NT2/D1 (cell line): ENCODE results near the gene SPRING1.

Experiments used
- DNase-seq: peaks from one replicate; pipeline ENCODE4 v3.0.0-alpha.2; 2011; ENCODE audit warnings: low read depth, low spot score
- H3K27me3 ChIP-seq: 2 replicates; pipeline ENCODE4 v1.6.0; 2011; ENCODE audit warnings: mild to moderate bottlenecking; ENCODE audit not compliant: insufficient read length, insufficient read depth
- H3K36me3 ChIP-seq: 2 replicates; pipeline ENCODE4 v1.6.1; 2011; ENCODE audit warnings: mild to moderate bottlenecking, low read length, mixed read lengths; ENCODE audit not compliant: insufficient read depth, insufficient read length
- H3K4me1 ChIP-seq: 2 replicates; pipeline ENCODE4 v1.5.1; 2011; ENCODE audit not compliant: insufficient read depth, insufficient read length
- H3K4me3 ChIP-seq: 2 replicates; pipeline ENCODE4 v1.5.1; 2011; ENCODE audit warnings: low read depth; ENCODE audit not compliant: insufficient read length
- H3K9ac ChIP-seq: 2 replicates; pipeline ENCODE4 v1.6.0; 2011; ENCODE audit warnings: low read depth; ENCODE audit not compliant: insufficient read length
- H3K9me3 ChIP-seq: 2 replicates; pipeline ENCODE4 v1.5.1; 2011; ENCODE audit warnings: mild to moderate bottlenecking, low read length; ENCODE audit not compliant: insufficient read depth
- SUZ12 ChIP-seq: IDR thresholded peaks from 2 replicates; pipeline ENCODE4 v1.6.1; 2011; ENCODE audit not compliant: insufficient read length, insufficient read depth; ENCODE audit errors: extremely low read depth
- YY1 ChIP-seq: IDR thresholded peaks from 2 replicates; pipeline ENCODE4 v1.6.1; 2011; ENCODE audit not compliant: insufficient read length, insufficient read depth
- ZNF274 ChIP-seq: IDR thresholded peaks from 2 replicates; pipeline ENCODE4 v1.6.1; 2011; ENCODE audit warnings: mild to moderate bottlenecking, low read depth, low read length

Gene SPRING1

GRCh38 chr12:116773276-116773731 is 35.4 kb upstream of the SPRING1 start:
- Histone ChIP-seq H3K9ac (no peak overlapping the region), H3K9me3 (no peaks in the 10 kb centered on the region), H3K36me3 (no peaks in the 10 kb centered on the region), H3K4me1 (no peaks in the 10 kb centered on the region), H3K4me3 (no peak overlapping the region), H3K27me3 (no peaks in the 10 kb centered on the region)
- DNase-seq: no peak
- TF ChIP-seq SUZ12 (no peak), ZNF274 (no peak)

- no peaks in the 10 kb centered on the region for H3K9me3 ChIP-seq
- no peak overlapping the region for H3K9ac ChIP-seq
- no peaks in the 10 kb centered on the region for H3K27me3 ChIP-seq
- peaks cover 3% of the 10 kb centered on the region for H3K36me3 ChIP-seq
- no peaks in the 10 kb centered on the region for H3K4me1 ChIP-seq
- H3K4me3 ChIP-seq: no peak overlapping the region
- TF ChIP-seq YY1: no peak
- TF ChIP-seq ZNF274: no peak
- no peak for TF ChIP-seq SUZ12
- DNase-seq: no peak
Observed at GRCh38 chr12:116771651-116772050, 33.8 kb upstream of the SPRING1 start.

- DNase-seq: no peak
- Histone ChIP-seq H3K4me1 (no peaks in the 10 kb centered on the region), H3K9ac (no peak overlapping the region), H3K9me3 (no peaks in the 10 kb centered on the region), H3K36me3 (peaks cover 5% of the 10 kb centered on the region), H3K4me3 (no peak overlapping the region), H3K27me3 (no peaks in the 10 kb centered on the region)
- no peak for TF ChIP-seq SUZ12
- no peak for TF ChIP-seq ZNF274
- no peak for TF ChIP-seq YY1
Observed at GRCh38 chr12:116766746-116767145, 28.9 kb upstream of the SPRING1 start.

- Histone ChIP-seq H3K27me3 (no peaks in the 10 kb centered on the region), H3K9me3 (no peaks in the 10 kb centered on the region), H3K36me3 (peaks cover 5% of the 10 kb centered on the region), H3K4me1 (no peaks in the 10 kb centered on the region), H3K9ac (no peak overlapping the region), H3K4me3 (no peak overlapping the region)
- no peak for TF ChIP-seq YY1
- no peak for TF ChIP-seq SUZ12
- TF ChIP-seq ZNF274: no peak
- no peak for DNase-seq
Observed at GRCh38 chr12:116766285-116766684, 28.4 kb upstream of the SPRING1 start.

GRCh38 chr12:116765271-116765670 is 27.4 kb upstream of the SPRING1 start:
- no peak for DNase-seq
- no peak overlapping the region for H3K9ac ChIP-seq

GRCh38 chr12:116761499-116761898 is 23.6 kb upstream of the SPRING1 start:
- H3K4me1 ChIP-seq: peaks cover 2% of the 10 kb centered on the region
- no peaks in the 10 kb centered on the region for H3K27me3 ChIP-seq
- no peak overlapping the region for H3K9ac ChIP-seq
- DNase-seq: no peak
- H3K9me3 ChIP-seq: no peaks in the 10 kb centered on the region
- peaks cover under 1% of the 10 kb centered on the region for H3K36me3 ChIP-seq
- no peak overlapping the region for H3K4me3 ChIP-seq
- TF ChIP-seq YY1 (no peak), SUZ12 (no peak), ZNF274 (no peak)

More at GRCh38 chr12:116765271-116765670, 27.4 kb upstream of the SPRING1 start:
- Histone ChIP-seq H3K4me1 (no peaks in the 10 kb centered on the region), H3K36me3 (peaks cover 5% of the 10 kb centered on the region), H3K4me3 (no peak overlapping the region), H3K9me3 (no peaks in the 10 kb centered on the region), H3K27me3 (no peaks in the 10 kb centered on the region)
- TF ChIP-seq SUZ12: no peak
- TF ChIP-seq ZNF274: no peak
- TF ChIP-seq YY1: no peak

GRCh38 chr12:116760622-116761020 is 22.8 kb upstream of the SPRING1 start:
- Histone ChIP-seq H3K9me3 (no peaks in the 10 kb centered on the region), H3K4me3 (no peak overlapping the region), H3K36me3 (no peaks in the 10 kb centered on the region), H3K27me3 (no peaks in the 10 kb centered on the region), H3K4me1 (peaks cover 2% of the 10 kb centered on the region), H3K9ac (no peak overlapping the region)
- DNase-seq: no peak
- TF ChIP-seq YY1 (no peak), SUZ12 (no peak), ZNF274 (no peak)
